ENCODE results near the gene ZMYM4.
"Not testable (repeated sequence)": the region's sequence is repeated elsewhere in the genome, so short reads cannot be mapped to it uniquely, and the experiment has no call there.

Gene ZMYM4

GRCh38 chr1:35463232-35463631, 194.7 kb downstream of the ZMYM4 start:
- H3K4me3 ChIP-seq (ENCODE audit: control insufficient read depth, low read depth, low read length): no peak overlapping the region
- TF ChIP-seq CTCF (conservative IDR thresholded peaks at IDR 0.05; ENCODE audit: control insufficient read depth, insufficient read depth, low read depth, low read length): no peak
- DNase-seq (ENCODE audit: low read depth): no peak

GRCh38 chr1:35463749-35464148, 195.2 kb downstream of the ZMYM4 start:
- not testable (repeated sequence) for DNase-seq (ENCODE audit: low read depth); H3K4me3 ChIP-seq (ENCODE audit: control insufficient read depth, low read depth, low read length)

- H3K4me3 ChIP-seq (ENCODE audit: control insufficient read depth, low read depth, low read length): no peak overlapping the region
- no peak for TF ChIP-seq CTCF (conservative IDR thresholded peaks at IDR 0.05; ENCODE audit: control insufficient read depth, insufficient read depth, low read depth, low read length)
- no peak for DNase-seq (ENCODE audit: low read depth)
Measured at GRCh38 chr1:35466120-35466519, 197.6 kb downstream of the ZMYM4 start.

- TF ChIP-seq CTCF (conservative IDR thresholded peaks at IDR 0.05; ENCODE audit: control insufficient read depth, insufficient read depth, low read depth, low read length): no peak
- no peak for DNase-seq (ENCODE audit: low read depth)
- H3K4me3 ChIP-seq (ENCODE audit: control insufficient read depth, low read depth, low read length): no peak overlapping the region
Measured at GRCh38 chr1:35470977-35471613, 202.6 kb downstream of the ZMYM4 start.

Data from fibroblast of mammary gland (primary cell).